Globus pallidus (tissue), 1 donor: ENCODE data around the gene LIMS2.

ENCODE experiments used
- DNase-seq: peaks from one replicate; pipeline ENCODE4 v3.0.0-alpha.2; 2015; ENCODE audit warnings: low spot score

The LIMS2 gene

GRCh38 chr2:127701193-127701650 lies 25.9 kb upstream of the LIMS2 start, which contains the start of gene SFT2D3:
Gene SFT2D3, plus strand, starts transcription at chr2:127701497. Its CDS starts 32 bp downstream, at chr2:127701529.
- peak; percentile 91 for DNase-seq

- DNase-seq, result peak; percentile 51
These were observed 25.3 kb upstream of the LIMS2 start for GRCh38 chr2:127700527-127701192.

- DNase-seq, result no peak
These were observed 23.4 kb upstream of the LIMS2 start for GRCh38 chr2:127698553-127699355.

- DNase-seq, result no peak
These were observed 22.3 kb upstream of the LIMS2 start for GRCh38 chr2:127697482-127698180.

GRCh38 chr2:127695491-127696472 lies 20.5 kb upstream of the LIMS2 start:
- peak; percentile 74 for DNase-seq

- DNase-seq, result no peak
These were observed 19.7 kb upstream of the LIMS2 start for GRCh38 chr2:127694986-127695385.

- DNase-seq, result no peak
These were observed 15.4 kb upstream of the LIMS2 start for GRCh38 chr2:127690696-127691095.

GRCh38 chr2:127688405-127688804 lies 13.1 kb upstream of the LIMS2 start:
- no peak for DNase-seq

GRCh38 chr2:127685410-127686080 lies 10.2 kb upstream of the LIMS2 start:
- DNase-seq, result no peak

GRCh38 chr2:127683757-127684156 lies 8.4 kb upstream of the LIMS2 start:
- no peak for DNase-seq

GRCh38 chr2:127683056-127683455 lies 7.7 kb upstream of the LIMS2 start:
- DNase-seq, result no peak

GRCh38 chr2:127681976-127682857 lies 6.9 kb upstream of the LIMS2 start:
- no peak for DNase-seq

- no peak for DNase-seq
These were observed 6.0 kb upstream of the LIMS2 start for GRCh38 chr2:127681288-127681804.

- no peak for DNase-seq
These were observed 5.5 kb upstream of the LIMS2 start for GRCh38 chr2:127680706-127681287.

GRCh38 chr2:127679680-127680361 lies 4.5 kb upstream of the LIMS2 start:
- DNase-seq, result no peak

GRCh38 chr2:127678991-127679390 lies 3.7 kb upstream of the LIMS2 start:
- no peak for DNase-seq

- no peak for DNase-seq
These were observed 3.2 kb upstream of the LIMS2 start for GRCh38 chr2:127678531-127678930.

GRCh38 chr2:127676906-127677305 lies 1.6 kb upstream of the LIMS2 start:
- DNase-seq, result no peak
